ENCODE data around the gene TUBGCP3.

The TUBGCP3 gene

GRCh38 chr13:112626124-112626523, 38.2 kb upstream of the TUBGCP3 start:
- no peak for TF ChIP-seq POU2F2 (IDR thresholded peaks at IDR 0.05; ENCODE audit: low read depth, low read length)
- TF ChIP-seq POLR2A (IDR thresholded peaks at IDR 0.05; ENCODE audit: low read depth, low read length), result no peak
- TF ChIP-seq TAF1 (IDR thresholded peaks at IDR 0.05; ENCODE audit: low read depth, low read length), result no peak
- no peak for TF ChIP-seq PAX5 (IDR thresholded peaks at IDR 0.05; ENCODE audit: insufficient read depth, low read length, severe bottlenecking)
- no peak for TF ChIP-seq SPI1 (IDR thresholded peaks at IDR 0.05; ENCODE audit: low read depth, low read length)
- no peak for TF ChIP-seq POLR2AphosphoS5 (IDR thresholded peaks at IDR 0.05; ENCODE audit: low read depth, low read length)
- FAIRE-seq, result no peak
- DNase-seq (ENCODE audit: insufficient read length, low spot score), result no peak

GRCh38 chr13:112625698-112626097, 37.7 kb upstream of the TUBGCP3 start:
- TF ChIP-seq POLR2A (IDR thresholded peaks at IDR 0.05; ENCODE audit: low read depth, low read length), result no peak
- no peak for TF ChIP-seq POLR2AphosphoS5 (IDR thresholded peaks at IDR 0.05; ENCODE audit: low read depth, low read length)
- TF ChIP-seq SPI1 (IDR thresholded peaks at IDR 0.05; ENCODE audit: low read depth, low read length), result no peak
- no peak for TF ChIP-seq PAX5 (IDR thresholded peaks at IDR 0.05; ENCODE audit: insufficient read depth, low read length, severe bottlenecking)
- no peak for TF ChIP-seq TAF1 (IDR thresholded peaks at IDR 0.05; ENCODE audit: low read depth, low read length)
- TF ChIP-seq POU2F2 (IDR thresholded peaks at IDR 0.05; ENCODE audit: low read depth, low read length), result no peak
- no peak for DNase-seq (ENCODE audit: insufficient read length, low spot score)
- no peak for FAIRE-seq

- no peak for TF ChIP-seq POLR2AphosphoS5 (IDR thresholded peaks at IDR 0.05; ENCODE audit: low read depth, low read length)
- TF ChIP-seq TAF1 (IDR thresholded peaks at IDR 0.05; ENCODE audit: low read depth, low read length), result no peak
- TF ChIP-seq PAX5 (IDR thresholded peaks at IDR 0.05; ENCODE audit: insufficient read depth, low read length, severe bottlenecking), result no peak
- TF ChIP-seq POU2F2 (IDR thresholded peaks at IDR 0.05; ENCODE audit: low read depth, low read length), result no peak
- peak; percentile 71 for TF ChIP-seq SPI1 (IDR thresholded peaks at IDR 0.05; ENCODE audit: low read depth, low read length)
- TF ChIP-seq POLR2A (IDR thresholded peaks at IDR 0.05; ENCODE audit: low read depth, low read length), result no peak
- DNase-seq (ENCODE audit: insufficient read length, low spot score), result no peak
- no peak for FAIRE-seq
Observed at GRCh38 chr13:112624602-112625430, 36.9 kb upstream of the TUBGCP3 start.

GRCh38 chr13:112624040-112624439, 36.1 kb upstream of the TUBGCP3 start:
- TF ChIP-seq POLR2A (IDR thresholded peaks at IDR 0.05; ENCODE audit: low read depth, low read length) (no peak), TAF1 (IDR thresholded peaks at IDR 0.05; ENCODE audit: low read depth, low read length) (no peak), PAX5 (IDR thresholded peaks at IDR 0.05; ENCODE audit: insufficient read depth, low read length, severe bottlenecking) (no peak), SPI1 (IDR thresholded peaks at IDR 0.05; ENCODE audit: low read depth, low read length) (no peak), POU2F2 (IDR thresholded peaks at IDR 0.05; ENCODE audit: low read depth, low read length) (no peak), POLR2AphosphoS5 (IDR thresholded peaks at IDR 0.05; ENCODE audit: low read depth, low read length) (no peak)
- DNase-seq (ENCODE audit: insufficient read length, low spot score), result no peak
- FAIRE-seq, result no peak

GRCh38 chr13:112623051-112623711, 35.2 kb upstream of the TUBGCP3 start:
- no peak for DNase-seq (ENCODE audit: insufficient read length, low spot score)
- TF ChIP-seq POLR2A (IDR thresholded peaks at IDR 0.05; ENCODE audit: low read depth, low read length), result no peak
- no peak for TF ChIP-seq POU2F2 (IDR thresholded peaks at IDR 0.05; ENCODE audit: low read depth, low read length)
- no peak for TF ChIP-seq PAX5 (IDR thresholded peaks at IDR 0.05; ENCODE audit: insufficient read depth, low read length, severe bottlenecking)
- TF ChIP-seq TAF1 (IDR thresholded peaks at IDR 0.05; ENCODE audit: low read depth, low read length), result no peak
- TF ChIP-seq POLR2AphosphoS5 (IDR thresholded peaks at IDR 0.05; ENCODE audit: low read depth, low read length), result no peak
- TF ChIP-seq SPI1 (IDR thresholded peaks at IDR 0.05; ENCODE audit: low read depth, low read length), result no peak
- FAIRE-seq, result no peak

- no peak for FAIRE-seq
- TF ChIP-seq POLR2A (IDR thresholded peaks at IDR 0.05; ENCODE audit: low read depth, low read length) (no peak), TAF1 (IDR thresholded peaks at IDR 0.05; ENCODE audit: low read depth, low read length) (no peak), POU2F2 (IDR thresholded peaks at IDR 0.05; ENCODE audit: low read depth, low read length) (no peak), PAX5 (IDR thresholded peaks at IDR 0.05; ENCODE audit: insufficient read depth, low read length, severe bottlenecking) (no peak), SPI1 (IDR thresholded peaks at IDR 0.05; ENCODE audit: low read depth, low read length) (no peak), POLR2AphosphoS5 (IDR thresholded peaks at IDR 0.05; ENCODE audit: low read depth, low read length) (no peak)
- DNase-seq (ENCODE audit: insufficient read length, low spot score), result no peak
Observed at GRCh38 chr13:112622375-112622774, 34.4 kb upstream of the TUBGCP3 start.

- no peak for DNase-seq (ENCODE audit: insufficient read length, low spot score)
- no peak for FAIRE-seq
- TF ChIP-seq POLR2A (IDR thresholded peaks at IDR 0.05; ENCODE audit: low read depth, low read length) (no peak), PAX5 (IDR thresholded peaks at IDR 0.05; ENCODE audit: insufficient read depth, low read length, severe bottlenecking) (no peak)
Observed at GRCh38 chr13:112619730-112620631, 32.0 kb upstream of the TUBGCP3 start.

GRCh38 chr13:112618501-112618900, 30.5 kb upstream of the TUBGCP3 start:
- FAIRE-seq (no peak), DNase-seq (ENCODE audit: insufficient read length, low spot score) (no peak)

More at GRCh38 chr13:112618501-112618900, 30.5 kb upstream of the TUBGCP3 start:
- no peak for TF ChIP-seq POLR2AphosphoS5 (IDR thresholded peaks at IDR 0.05; ENCODE audit: low read depth, low read length)
- TF ChIP-seq SPI1 (IDR thresholded peaks at IDR 0.05; ENCODE audit: low read depth, low read length), result no peak
- no peak for TF ChIP-seq POU2F2 (IDR thresholded peaks at IDR 0.05; ENCODE audit: low read depth, low read length)
- TF ChIP-seq PAX5 (IDR thresholded peaks at IDR 0.05; ENCODE audit: insufficient read depth, low read length, severe bottlenecking), result no peak
- no peak for TF ChIP-seq TAF1 (IDR thresholded peaks at IDR 0.05; ENCODE audit: low read depth, low read length)
- no peak for TF ChIP-seq POLR2A (IDR thresholded peaks at IDR 0.05; ENCODE audit: low read depth, low read length)
